HCT116 (cell line): ENCODE measurements around the gene ERBB3. TPM values are rescaled to one million over a fixed set of nuclear protein-coding genes. Genes with fewer than 3 reads are reported as not detected.

ENCODE experiments used
- ATAC-seq: fragments of 200-7000 bp; cut with Tn5 transposase; 2 replicates; pipeline ENCODE4 v1.9.1; 2020; ENCODE audit warnings: mild to moderate bottlenecking, moderate library complexity
- BruUV-seq: library from RNA; stranded (reverse); fragments of 400-500 nt; replicated peaks from 2 replicates; lab custom pipeline; 2021; lab: Mats Ljungman, UMichigan
- CTCF ChIA-PET: fragments of 300-600 bp; sonication (Branson Sonifier 250); formaldehyde crosslinking; loops from one replicate; lab custom pipeline; 2021; ENCODE audit warnings: antibody characterized with exemption; lab: Charles Lee
- POLR2A ChIA-PET: fragments of 300-600, 350-600 bp; sonication (Branson Sonifier 250); formaldehyde crosslinking; loops from one replicate; lab custom pipeline; 2021; ENCODE audit warnings: antibody characterized with exemption; lab: Charles Lee
- RAD21 ChIA-PET, 2 experiments: fragments of 300-600 bp; sonication (Branson Sonifier 250); formaldehyde crosslinking; loops; one replicate each; lab custom pipeline; 2023; ENCODE audit warnings: low total read pairs in 2 of 2; ENCODE audit not compliant: uncharacterized antibody in 2 of 2, unreplicated experiment in 2 of 2, low non-redundant PET in 1 of 2; lab: Charles Lee
- DNase-seq: peaks from one replicate; pipeline ENCODE4 v3.0.0-alpha.2; 2010; ENCODE audit warnings: low read depth, low spot score
- H2AFZ ChIP-seq: fragments of 200-600 bp; shearing (Covaris generic), sonication (generic); 2 replicates; pipeline ENCODE4 v1.6.1; 2017; ENCODE audit warnings: low read depth, mixed run types, mixed read lengths, antibody characterized with exemption, low read length; ENCODE audit not compliant: poor library complexity, severe bottlenecking
- H3K27ac ChIP-seq: 2 replicates; pipeline ENCODE4 v1.5.1; 2012; ENCODE audit warnings: low read depth, low read length
- H3K27me3 ChIP-seq: fragments of 200-600 bp; sonication (generic); 2 replicates; pipeline ENCODE4 v1.6.1; 2016; ENCODE audit warnings: mixed run types, low read length, mixed read lengths; ENCODE audit not compliant: insufficient read depth
- H3K36me3 ChIP-seq, 2 experiments: fragments of 200-500 bp in 1 of 2; fragments of 200-600 bp in 1 of 2; sonication (Bioruptor generic) in 1 of 2; sonication (generic) in 1 of 2; 2 replicates each; pipeline versions ENCODE4 v1.5.1 to v1.6.1; 2014 to 2016; ENCODE audit warnings: low read length in 2 of 2, inconsistent platforms in 1 of 2, mixed read lengths in 1 of 2, mixed run types in 1 of 2; ENCODE audit not compliant: insufficient read depth in 2 of 2, control insufficient read depth in 1 of 2
- H3K4me1 ChIP-seq, 2 experiments: fragments of 200-600 bp in 1 of 2; sonication (generic) in 1 of 2; 2 replicates each; pipeline versions ENCODE4 v1.5.1 to v1.6.1; 2012 to 2017; ENCODE audit warnings: low read length in 2 of 2, inconsistent platforms in 1 of 2, mild to moderate bottlenecking in 1 of 2, mixed read lengths in 1 of 2, mixed run types in 1 of 2, moderate library complexity in 1 of 2; ENCODE audit not compliant: insufficient read depth in 2 of 2, control insufficient read depth in 1 of 2
- H3K4me2 ChIP-seq: fragments of 200-600 bp; sonication (generic); 2 replicates; pipeline ENCODE4 v1.6.1; 2017; ENCODE audit warnings: mixed run types, low read length, mixed read lengths
- H3K4me3 ChIP-seq, 2 experiments: fragments of 200-600 bp in 1 of 2; sonication (generic) in 1 of 2; replicated peaks in 1 of 2; 2 replicates each; pipeline ENCODE4 v1.5.1; 2011 to 2016; ENCODE audit warnings: low read length in 2 of 2, control low read depth in 1 of 2, low read depth in 1 of 2, mild to moderate bottlenecking in 1 of 2, mixed read lengths in 1 of 2, mixed run types in 1 of 2
- H3K79me2 ChIP-seq: fragments of 200-600 bp; sonication (generic); 2 replicates; pipeline ENCODE4 v1.6.1; 2017; ENCODE audit warnings: mild to moderate bottlenecking, mixed run types, low read length, moderate library complexity, mixed read lengths; ENCODE audit not compliant: insufficient read depth
- H3K9ac ChIP-seq: fragments of 200-600 bp; sonication (generic); 2 replicates; pipeline ENCODE4 v1.6.1; 2016; ENCODE audit warnings: low read length, mixed read lengths
- H3K9me2 ChIP-seq: fragments of 200-600 bp; sonication (generic), shearing (Covaris generic); 2 replicates; pipeline ENCODE4 v1.6.1; 2017; ENCODE audit warnings: mixed run types, mild to moderate bottlenecking, moderate library complexity; ENCODE audit not compliant: insufficient read depth
- H3K9me3 ChIP-seq, 2 experiments: fragments of 200-500 bp in 1 of 2; fragments of 200-600 bp in 1 of 2; sonication (Bioruptor generic) in 1 of 2; sonication (generic) in 1 of 2; 2 replicates each; pipeline ENCODE4 v1.6.1; 2014 to 2017; ENCODE audit warnings: low read length in 2 of 2, mixed read lengths in 2 of 2, inconsistent platforms in 1 of 2, low read depth in 1 of 2, mild to moderate bottlenecking in 1 of 2, mixed run types in 1 of 2, moderate library complexity in 1 of 2; ENCODE audit not compliant: control insufficient read depth in 1 of 2, insufficient read depth in 1 of 2
- H4K20me1 ChIP-seq: fragments of 200-600 bp; sonication (generic), shearing (Covaris generic); 2 replicates; pipeline ENCODE4 v1.6.1; 2017; ENCODE audit warnings: mixed run types, mild to moderate bottlenecking, moderate library complexity; ENCODE audit not compliant: insufficient read depth
- CEBPB ChIP-seq: IDR thresholded peaks from 2 replicates; pipeline ENCODE4 v1.6.1; 2012; ENCODE audit warnings: low read depth
- ELF1 ChIP-seq: IDR thresholded peaks from 2 replicates; pipeline ENCODE4 v1.6.1; 2012; ENCODE audit warnings: low read depth, borderline replicate concordance
- EZH2phosphoT487 ChIP-seq: fragments of 200-600 bp; IDR thresholded peaks from 2 replicates; pipeline ENCODE4 v1.6.1; 2018; ENCODE audit warnings: antibody characterized with exemption, borderline replicate concordance
- POLR2A ChIP-seq: IDR thresholded peaks from 2 replicates; pipeline ENCODE4 v1.7.0; 2011; ENCODE audit warnings: borderline replicate concordance; ENCODE audit not compliant: insufficient read depth, insufficient read length; ENCODE audit errors: extremely low read depth
- POLR2AphosphoS5 ChIP-seq: IDR thresholded peaks from 2 replicates; pipeline ENCODE4 v1.6.1; 2011; ENCODE audit warnings: mild to moderate bottlenecking, low read depth, low read length, moderate library complexity
- RAD21 ChIP-seq: IDR thresholded peaks from 2 replicates; pipeline ENCODE4 v1.6.1; 2012; ENCODE audit warnings: low read depth, mild to moderate bottlenecking
- SIN3A ChIP-seq: IDR thresholded peaks from 2 replicates; pipeline ENCODE4 v1.6.1; 2012; ENCODE audit warnings: low read depth
- ZFX ChIP-seq: fragments of 450-650 bp; IDR thresholded peaks from 2 replicates; pipeline ENCODE4 v1.6.1; 2017
- ZNF274 ChIP-seq: fragments of 200-500 bp; sonication (Bioruptor generic); IDR thresholded peaks from 2 replicates; pipeline ENCODE4 v1.6.1; 2014; ENCODE audit warnings: mild to moderate bottlenecking, low read depth, low read length, inconsistent platforms
- intact Hi-C: fragments of 100-400 bp; cut with micrococcal nuclease; formaldehyde crosslinking; loops from 2 replicates; pipeline ENCODE4 v1.10.0; 2022
- total RNA-seq: library from RNA; stranded (reverse); gene quantifications from one replicate; pipeline ENCODE4 v1.2.1, GENCODE V29; 2021; ENCODE audit not compliant: unreplicated experiment
- TF ChIP-seq, protein P1 (sequence below): IDR thresholded peaks from 2 replicates; pipeline ENCODE4 v1.6.1; 2011; ENCODE audit warnings: mild to moderate bottlenecking, low read length, moderate library complexity; ENCODE audit not compliant: insufficient replicate concordance; ENCODE audit errors: extremely low read depth

ERBB3 gene
- total RNA-seq, 1 experiment from 2014 or later, result 39.7 TPM

DNA sequence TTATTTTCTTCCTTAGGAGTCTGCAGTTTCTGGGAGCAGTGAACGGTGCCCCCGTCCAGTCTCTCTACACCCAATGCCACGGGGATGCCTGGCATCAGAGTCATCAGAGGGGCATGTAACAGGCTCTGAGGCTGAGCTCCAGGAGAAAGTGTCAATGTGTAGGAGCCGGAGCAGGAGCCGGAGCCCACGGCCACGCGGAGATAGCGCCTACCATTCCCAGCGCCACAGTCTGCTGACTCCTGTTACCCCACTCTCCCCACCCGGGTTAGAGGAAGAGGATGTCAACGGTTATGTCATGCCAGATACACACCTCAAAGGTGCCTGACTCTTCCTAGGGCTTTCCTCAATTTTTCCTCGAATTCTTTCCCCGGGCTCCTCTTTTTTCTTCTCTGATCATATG, 21.1 kb downstream of the ERBB3 start:
- Histone ChIP-seq H2AFZ (no peak overlapping the region), H3K9me3 (no peaks in the 10 kb centered on the region), H4K20me1 (peaks cover 5% of the 10 kb centered on the region; the same call in 1 of the 2 replicates), H3K9ac (no peak overlapping the region), H3K9me2 (no peaks in the 10 kb centered on the region), H3K79me2 (peaks cover 18% of the 10 kb centered on the region), H3K27me3 (no peaks in the 10 kb centered on the region), H3K36me3 (peaks cover 14 to 26% of the 10 kb centered on the region in 2 experiments; a peak in 3 of 4 replicates), H3K4me1 (peaks cover 7 to 17% of the 10 kb centered on the region in 2 experiments), H3K27ac (no peak overlapping the region), H3K4me2 (no peak overlapping the region), H3K4me3 (no peak overlapping the region)
- CTCF ChIA-PET, result interaction anchor here (0.7 kb wide), 1 partner anchor 17 kb away, joined by 4 read pairs; no protein-coding TSS in a partner anchor
- intact Hi-C loops, result no loop called here
- POLR2A ChIA-PET, result interaction anchor here (1.4 kb wide), 1 partner anchor 17 kb away, joined by 3 read pairs; the partner anchor contains the start of gene ZC3H10
- ATAC-seq (no peak), DNase-seq (no peak)
- BruUV-seq, result no TSS peak
- RAD21 ChIA-PET, result no interaction called here
- no peak for TF ChIP-seq CEBPB
- no peak for TF ChIP-seq RAD21
- TF ChIP-seq ELF1, result no peak
- no peak for TF ChIP-seq EZH2phosphoT487
- TF ChIP-seq ZNF274, result no peak
- no peak for TF ChIP-seq ZFX
- TF ChIP-seq POLR2AphosphoS5, result no peak
- no peak for TF ChIP-seq SIN3A

DNA sequence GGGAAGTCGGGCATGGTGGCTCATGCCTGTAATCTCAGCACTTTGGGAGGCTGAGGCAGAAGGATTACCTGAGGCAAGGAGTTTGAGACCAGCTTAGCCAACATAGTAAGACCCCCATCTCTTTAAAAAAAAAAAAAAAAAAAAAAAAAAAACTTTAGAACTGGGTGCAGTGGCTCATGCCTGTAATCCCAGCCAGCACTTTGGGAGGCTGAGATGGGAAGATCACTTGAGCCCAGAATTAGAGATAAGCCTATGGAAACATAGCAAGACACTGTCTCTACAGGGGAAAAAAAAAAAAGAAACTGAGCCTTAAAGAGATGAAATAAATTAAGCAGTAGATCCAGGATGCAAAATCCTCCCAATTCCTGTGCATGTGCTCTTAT, 22.7 kb downstream of the ERBB3 start:
- no peak for TF ChIP-seq ZFX
- no peak for TF ChIP-seq EZH2phosphoT487
- TF ChIP-seq, protein P1, sequence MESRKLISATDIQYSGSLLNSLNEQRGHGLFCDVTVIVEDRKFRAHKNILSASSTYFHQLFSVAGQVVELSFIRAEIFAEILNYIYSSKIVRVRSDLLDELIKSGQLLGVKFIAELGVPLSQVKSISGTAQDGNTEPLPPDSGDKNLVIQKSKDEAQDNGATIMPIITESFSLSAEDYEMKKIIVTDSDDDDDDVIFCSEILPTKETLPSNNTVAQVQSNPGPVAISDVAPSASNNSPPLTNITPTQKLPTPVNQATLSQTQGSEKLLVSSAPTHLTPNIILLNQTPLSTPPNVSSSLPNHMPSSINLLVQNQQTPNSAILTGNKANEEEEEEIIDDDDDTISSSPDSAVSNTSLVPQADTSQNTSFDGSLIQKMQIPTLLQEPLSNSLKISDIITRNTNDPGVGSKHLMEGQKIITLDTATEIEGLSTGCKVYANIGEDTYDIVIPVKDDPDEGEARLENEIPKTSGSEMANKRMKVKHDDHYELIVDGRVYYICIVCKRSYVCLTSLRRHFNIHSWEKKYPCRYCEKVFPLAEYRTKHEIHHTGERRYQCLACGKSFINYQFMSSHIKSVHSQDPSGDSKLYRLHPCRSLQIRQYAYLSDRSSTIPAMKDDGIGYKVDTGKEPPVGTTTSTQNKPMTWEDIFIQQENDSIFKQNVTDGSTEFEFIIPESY, result no peak
- TF ChIP-seq POLR2A, result no peak
- no peak for TF ChIP-seq POLR2AphosphoS5
- no peak for TF ChIP-seq ELF1
- RAD21 ChIA-PET, result no interaction called here
- Histone ChIP-seq H3K4me2 (peak overlapping the region; percentile 93; the same call in 1 of the 2 replicates), H3K9me3 (no peaks in the 10 kb centered on the region), H3K4me3 (no peak overlapping the region), H3K9me2 (no peaks in the 10 kb centered on the region), H4K20me1 (peaks cover 7% of the 10 kb centered on the region; the same call in 1 of the 2 replicates), H3K4me1 (peaks cover 9 to 26% of the 10 kb centered on the region in 2 experiments), H3K79me2 (peaks cover 34% of the 10 kb centered on the region), H3K9ac (no peak overlapping the region), H3K27ac (no peak overlapping the region), H3K27me3 (no peaks in the 10 kb centered on the region), H2AFZ (no peak overlapping the region), H3K36me3 (peaks cover 24 to 42% of the 10 kb centered on the region in 2 experiments)
- intact Hi-C loops, result no loop called here
- no peak for DNase-seq
- no peak for ATAC-seq
- CTCF ChIA-PET, result no interaction called here
- no TSS peak for BruUV-seq
- POLR2A ChIA-PET, result no interaction called here
